Activated naive CD4-positive, alpha-beta T cell treated with anti-CD3 and anti-CD28 coated beads for 36 hours (primary cell): Measurements from ENCODE around the gene RPLP2. TPM values are rescaled to one million over a fixed set of nuclear protein-coding genes. Genes with fewer than 3 reads are reported as not detected.

Source experiments
- CTCF ChIA-PET: fragments of 350-600 bp; sonication (Branson Sonifier 250); formaldehyde crosslinking; loops from one replicate; lab custom pipeline; 2021; ENCODE audit warnings: antibody characterized with exemption; lab: Charles Lee
- DNase-seq: peaks from one replicate; pipeline ENCODE4 v3.0.0-alpha.2; 2020
- H3K27ac Mint-ChIP-seq: one replicate; pipeline ENCODE4 v1.8.0; 2021; ENCODE audit warnings: mild to moderate bottlenecking, mixed read lengths
- H3K27me3 Mint-ChIP-seq: one replicate; pipeline ENCODE4 v1.8.0; 2021; ENCODE audit warnings: low read depth, mixed read lengths
- H3K36me3 Mint-ChIP-seq: one replicate; pipeline ENCODE4 v1.8.0; 2021; ENCODE audit warnings: low read depth, mixed read lengths
- H3K4me1 Mint-ChIP-seq: one replicate; pipeline ENCODE4 v1.8.0; 2021; ENCODE audit warnings: low read depth, mixed read lengths
- H3K4me3 Mint-ChIP-seq: one replicate; pipeline ENCODE4 v1.8.0; 2021; ENCODE audit warnings: mild to moderate bottlenecking, moderate library complexity, mixed read lengths
- H3K9me3 Mint-ChIP-seq: one replicate; pipeline ENCODE4 v1.8.0; 2021; ENCODE audit warnings: mixed read lengths
- intact Hi-C: fragments of 100-400 bp; cut with micrococcal nuclease; formaldehyde crosslinking; loops from one replicate; pipeline ENCODE4 v1.15.1; 2023
- total RNA-seq, 2 experiments: library from RNA; stranded (reverse); gene quantifications; one replicate each; pipeline ENCODE4 v1.2.3, GENCODE V29; 2021

RPLP2 gene
- total RNA-seq, 2 experiments from 2014 or later = 3,807 to 3,940 TPM

DNA sequence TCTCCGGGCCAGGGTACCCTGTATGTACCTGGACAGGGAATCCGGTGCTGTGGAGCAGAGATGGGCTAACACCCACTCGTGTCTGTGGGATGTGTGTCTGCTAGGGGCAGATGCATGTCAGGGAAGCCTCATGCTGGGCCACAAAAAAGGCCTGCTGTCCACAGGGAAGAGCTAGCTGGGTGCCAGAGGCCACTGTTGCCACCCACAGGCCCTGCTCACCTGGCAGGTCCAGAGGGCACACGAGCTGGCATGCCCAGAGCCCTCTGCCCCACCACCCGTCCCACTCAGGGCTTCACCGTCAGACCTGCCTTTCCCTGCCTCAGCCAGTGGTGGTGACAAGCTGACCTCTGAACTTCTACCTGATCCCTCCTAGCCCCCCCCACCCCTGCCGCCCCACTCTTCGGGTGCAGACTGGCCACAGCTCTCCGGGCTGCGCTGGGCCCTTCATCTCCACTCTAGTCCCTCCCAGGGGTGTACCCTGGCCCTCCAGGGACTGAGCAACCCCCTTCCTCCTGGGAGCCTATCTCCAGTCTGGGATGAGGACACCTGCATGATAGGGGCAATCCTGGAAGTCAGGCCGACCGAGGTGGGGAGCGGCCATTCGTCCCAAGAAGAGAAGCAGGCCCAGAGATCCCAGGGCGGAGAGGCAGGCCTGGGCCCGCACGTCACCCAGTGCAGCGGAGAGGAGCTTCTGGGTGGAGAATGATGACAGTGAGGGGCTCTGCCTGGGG lies 13.0 kb upstream of the RPLP2 start:
- peak overlapping the region; percentile 86 for H3K4me3 Mint-ChIP-seq
- CTCF ChIA-PET = interaction anchor here (0.6 to 1.3 kb wide), 3 partner anchors 11 to 31 kb away, joined by 3 read pairs; partner anchors contain the start of gene GATD1
- intact Hi-C loops = loop anchor here (1.0 to 10.0 kb wide), 13 partner anchors 9 to 589 kb away; partner anchors contain the start of genes BET1L, CHID1, DEAF1 and GATD1
- DNase-seq = no peak
- peaks cover 6% of the 10 kb centered on the region for H3K36me3 Mint-ChIP-seq
- H3K4me1 Mint-ChIP-seq = peaks cover 12% of the 10 kb centered on the region
- no peaks in the 10 kb centered on the region for H3K27me3 Mint-ChIP-seq
- H3K9me3 Mint-ChIP-seq = no peaks in the 10 kb centered on the region
- peak overlapping the region; percentile 37 for H3K27ac Mint-ChIP-seq

DNA sequence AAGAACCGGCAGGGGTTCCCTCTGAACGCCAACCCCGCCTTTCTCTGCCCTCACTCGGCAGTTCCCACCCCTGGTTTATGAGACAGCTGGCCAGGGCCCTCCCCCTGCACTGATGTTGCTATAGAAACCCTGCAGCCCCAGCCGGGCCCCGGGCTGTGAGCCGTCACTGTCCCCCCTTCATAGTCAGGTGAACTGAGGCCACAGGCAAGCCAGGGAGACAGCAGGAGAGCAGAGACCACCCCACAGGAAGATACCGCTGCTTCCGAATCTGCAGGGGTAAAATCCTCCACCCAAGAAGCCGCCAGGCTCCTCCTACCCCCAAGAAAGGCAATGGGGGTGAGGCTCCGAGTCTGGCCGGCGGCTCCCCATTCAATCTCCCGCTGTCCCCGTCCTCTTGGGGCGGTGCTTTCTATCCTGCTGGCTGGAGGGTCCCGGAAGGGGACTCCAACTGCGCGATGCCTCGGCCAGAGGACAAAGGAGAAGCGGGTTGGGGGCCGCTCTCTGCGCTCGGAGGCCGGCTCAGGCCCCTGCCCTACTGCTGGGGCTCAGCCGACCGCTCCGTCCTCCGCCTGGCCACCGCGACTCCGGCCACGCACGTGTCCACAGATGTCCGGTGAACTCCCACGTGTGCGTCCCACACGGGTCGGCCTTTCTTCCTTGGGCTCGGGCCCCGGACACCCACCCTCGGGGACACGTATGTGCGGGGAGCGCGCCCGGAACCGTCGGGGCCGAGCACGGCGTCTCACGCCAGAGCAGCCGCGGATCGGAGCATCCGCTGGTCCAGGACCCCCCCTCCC lies 12.3 kb upstream of the RPLP2 start:
- CTCF ChIA-PET = interaction anchor here (0.6 to 1.3 kb wide), 2 partner anchors 10 to 32 kb away, joined by 3 read pairs; no protein-coding TSS in a partner anchor
- H3K36me3 Mint-ChIP-seq = peaks cover 3% of the 10 kb centered on the region
- peak; percentile 85 for DNase-seq
- H3K27ac Mint-ChIP-seq = peak overlapping the region; percentile 37
- H3K4me3 Mint-ChIP-seq = peak overlapping the region; percentile 86
- intact Hi-C loops = loop anchor here (1.0 to 10.0 kb wide), 11 partner anchors 8 to 590 kb away; partner anchors contain the start of genes BET1L, CHID1, DEAF1 and IFITM1
- H3K9me3 Mint-ChIP-seq = no peaks in the 10 kb centered on the region
- H3K4me1 Mint-ChIP-seq = peaks cover 12% of the 10 kb centered on the region
- H3K27me3 Mint-ChIP-seq = no peaks in the 10 kb centered on the region

DNA sequence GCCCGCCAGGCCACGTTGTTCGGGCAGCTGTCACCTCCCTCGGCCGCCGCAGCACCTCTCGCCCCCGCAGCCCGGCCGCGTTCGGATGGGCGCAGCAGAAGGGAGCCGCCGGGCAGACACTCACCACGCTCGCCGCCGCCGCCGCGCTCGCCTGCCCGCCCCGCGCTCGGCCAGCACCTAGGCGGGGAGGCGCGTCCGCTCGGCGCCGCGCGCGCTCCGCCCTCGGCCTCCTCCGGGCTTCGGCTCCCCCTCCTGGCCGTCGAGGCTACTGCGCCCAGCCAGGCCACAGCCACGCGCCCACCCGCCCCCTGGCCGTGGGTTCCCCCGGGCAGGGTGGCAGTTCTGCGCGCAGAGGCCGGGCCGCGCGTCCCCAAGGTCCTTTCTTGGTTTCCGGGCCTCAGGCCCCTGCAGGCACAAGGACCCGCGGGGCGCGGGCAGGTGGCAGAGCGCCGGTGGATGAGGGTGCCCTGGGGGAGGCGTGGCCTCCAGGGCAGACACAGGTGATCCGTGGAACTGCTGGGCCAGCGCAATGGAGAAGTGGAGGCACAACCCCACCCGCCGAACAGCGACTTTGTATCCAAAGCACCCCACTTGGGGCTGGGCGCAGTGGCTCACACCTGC lies 11.6 kb upstream of the RPLP2 start, which contains the start of gene SLC25A22:
Gene SLC25A22, minus strand, starts transcription at position 189 of the 621 bp plus-strand sequence. CDS start 3,275 bp downstream, outside the sequence.
- Mint-ChIP-seq H3K4me1 (peaks cover 15% of the 10 kb centered on the region), H3K4me3 (peak within 1 kb of the TSS; percentile 86), H3K9me3 (no peaks in the 10 kb centered on the region), H3K27me3 (no peaks in the 10 kb centered on the region), H3K27ac (peak within 1 kb of the TSS; percentile 37), H3K36me3 (peaks cover 3% of the 10 kb centered on the region)
- intact Hi-C loops = loop anchor here (1.0 to 10.0 kb wide), 5 partner anchors 70 to 591 kb away; partner anchors contain the start of genes BET1L, IFITM1, LMNTD2 and PHRF1
- DNase-seq = peak; percentile 82
- CTCF ChIA-PET = interaction anchor here (0.7 kb wide), 1 partner anchor 50 kb away, joined by 3 read pairs; no protein-coding TSS in a partner anchor

DNA sequence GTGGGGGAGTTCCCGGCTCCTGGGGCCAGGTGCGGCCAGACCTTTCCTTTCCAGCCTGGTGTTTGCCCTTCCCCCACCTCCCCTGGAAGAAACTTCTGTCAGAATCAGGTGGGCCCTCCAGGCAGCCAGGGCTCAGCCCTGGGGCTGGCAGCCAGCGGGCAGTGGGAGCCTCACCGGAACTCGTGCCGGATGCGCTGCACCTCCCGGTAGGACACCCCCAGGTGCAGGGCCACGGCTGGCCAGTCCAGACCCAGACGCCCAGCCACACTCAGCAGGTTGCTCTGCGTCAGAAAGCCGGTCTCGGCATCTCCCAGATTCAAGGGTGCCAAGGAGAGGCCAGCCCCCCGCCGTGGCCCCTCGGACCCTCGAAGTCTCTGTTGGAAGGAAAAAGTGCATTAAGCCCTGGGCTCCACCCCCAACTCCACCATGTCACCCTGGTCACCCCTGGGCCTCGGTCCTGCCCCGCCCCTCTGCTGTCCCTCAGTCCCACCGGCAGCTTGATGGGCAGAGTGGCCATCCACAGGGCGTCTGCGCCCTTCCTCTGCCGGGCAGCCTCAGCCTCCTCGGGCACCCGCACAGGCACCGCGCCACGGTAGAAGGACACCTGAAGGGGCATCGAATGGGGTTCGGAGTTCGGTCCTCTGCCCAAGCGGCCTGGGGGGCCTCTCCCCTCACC lies 10.0 kb upstream of the RPLP2 start:
- intact Hi-C loops = loop anchor here (5.0 to 10.0 kb wide), 4 partner anchors 222 to 592 kb away; partner anchors contain the start of genes BET1L, IFITM1, LMNTD2 and PHRF1
- Mint-ChIP-seq H3K36me3 (no peaks in the 10 kb centered on the region), H3K4me1 (peaks cover 18% of the 10 kb centered on the region), H3K9me3 (no peaks in the 10 kb centered on the region), H3K27ac (no peak overlapping the region), H3K27me3 (no peaks in the 10 kb centered on the region), H3K4me3 (no peak overlapping the region)
- CTCF ChIA-PET = no interaction called here
- no peak for DNase-seq

DNA sequence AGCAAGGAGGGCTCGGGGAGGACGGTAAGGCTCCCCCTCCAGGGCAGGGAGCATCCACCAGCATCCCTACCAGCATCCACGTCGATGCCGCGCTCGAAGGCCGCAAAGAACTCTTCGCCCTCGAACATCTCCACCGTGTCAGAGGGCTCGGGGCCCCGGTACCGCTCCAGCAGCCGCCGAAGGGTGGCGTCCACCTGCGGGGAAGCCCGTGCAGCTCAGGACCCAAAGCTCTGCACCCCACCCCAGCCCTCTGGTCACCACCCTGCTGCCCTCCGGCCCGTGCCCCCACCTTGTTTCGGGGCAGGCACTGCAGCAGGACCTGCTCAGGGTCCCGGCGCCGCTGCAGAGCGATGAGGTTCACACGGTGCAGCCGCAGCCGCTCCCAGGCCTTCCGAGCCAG lies 9.3 kb upstream of the RPLP2 start:
- H3K4me3 Mint-ChIP-seq = no peak overlapping the region
- H3K27ac Mint-ChIP-seq = no peak overlapping the region
- peaks cover 14% of the 10 kb centered on the region for H3K4me1 Mint-ChIP-seq
- no peaks in the 10 kb centered on the region for H3K9me3 Mint-ChIP-seq
- no peaks in the 10 kb centered on the region for H3K27me3 Mint-ChIP-seq
- CTCF ChIA-PET = no interaction called here
- DNase-seq = no peak
- intact Hi-C loops = no loop called here
- no peaks in the 10 kb centered on the region for H3K36me3 Mint-ChIP-seq

DNA sequence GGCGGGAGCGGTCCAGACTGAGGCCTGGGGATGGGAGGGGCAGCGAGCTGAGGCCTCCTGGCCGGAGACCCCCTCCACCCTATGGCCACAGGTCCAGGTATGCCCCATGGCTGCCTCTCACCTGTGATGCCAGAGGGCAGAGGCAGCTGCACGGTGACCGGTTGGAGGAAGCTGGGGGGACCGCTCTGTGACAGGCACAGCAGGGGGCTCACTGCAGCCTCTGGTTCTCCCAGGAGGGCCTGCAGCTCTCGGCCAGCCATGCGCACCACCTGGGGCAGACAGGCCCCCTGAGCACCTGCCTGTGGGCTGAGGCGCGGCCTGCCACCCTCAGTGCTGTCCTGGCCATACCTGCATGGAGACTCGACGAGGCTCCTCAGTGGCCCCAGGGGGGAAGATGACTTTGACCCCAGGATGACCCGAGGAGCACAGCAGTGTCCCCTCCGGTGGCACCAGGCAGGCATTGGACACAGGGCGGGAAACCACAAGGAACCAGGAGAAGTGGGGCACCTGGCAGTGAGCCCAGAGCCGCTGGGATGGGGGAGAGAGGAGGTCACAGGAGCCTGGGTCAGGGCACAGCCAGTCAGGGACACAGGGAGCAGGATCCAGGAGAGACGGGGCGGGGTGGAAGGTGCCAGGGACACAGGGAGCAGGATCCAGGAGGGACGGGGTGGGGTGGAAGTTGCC lies 8.5 kb upstream of the RPLP2 start:
- CTCF ChIA-PET = no interaction called here
- H3K36me3 Mint-ChIP-seq = no peaks in the 10 kb centered on the region
- no peak overlapping the region for H3K27ac Mint-ChIP-seq
- intact Hi-C loops = no loop called here
- H3K9me3 Mint-ChIP-seq = no peaks in the 10 kb centered on the region
- no peak overlapping the region for H3K4me3 Mint-ChIP-seq
- peaks cover 11% of the 10 kb centered on the region for H3K4me1 Mint-ChIP-seq
- no peaks in the 10 kb centered on the region for H3K27me3 Mint-ChIP-seq
- no peak for DNase-seq

DNA sequence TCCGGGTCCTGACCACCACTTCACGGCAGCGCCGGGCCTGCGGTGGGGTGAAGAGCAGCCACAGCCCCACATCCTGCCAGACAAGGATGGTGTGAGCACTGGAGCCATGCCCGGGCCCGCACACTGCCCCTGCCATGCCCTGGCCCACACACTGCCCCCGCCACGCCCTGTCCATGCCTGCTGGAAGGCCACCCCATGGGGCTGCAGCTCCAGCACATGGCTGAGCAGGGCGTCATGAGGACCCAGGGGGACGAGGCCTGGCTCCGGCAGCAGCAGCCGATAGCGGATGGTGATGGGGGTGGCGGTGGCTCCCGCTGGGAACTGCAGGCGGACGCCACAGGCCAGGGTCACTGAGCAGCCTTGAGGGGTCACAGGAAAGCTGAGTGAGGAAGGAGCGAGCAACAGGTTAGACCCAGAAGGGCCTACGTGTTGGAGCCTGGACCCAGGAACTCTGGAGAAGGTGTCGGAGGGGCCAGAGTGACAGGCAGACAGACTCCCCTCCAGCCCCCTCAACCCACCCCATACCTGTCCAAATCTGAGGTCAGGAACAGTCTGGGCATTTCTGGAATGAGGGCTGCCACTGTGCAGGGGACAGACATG lies 7.6 kb upstream of the RPLP2 start:
- H3K4me1 Mint-ChIP-seq = peaks cover 9% of the 10 kb centered on the region
- no peak overlapping the region for H3K4me3 Mint-ChIP-seq
- no peaks in the 10 kb centered on the region for H3K36me3 Mint-ChIP-seq
- DNase-seq = no peak
- H3K9me3 Mint-ChIP-seq = no peaks in the 10 kb centered on the region
- intact Hi-C loops = no loop called here
- H3K27ac Mint-ChIP-seq = no peak overlapping the region
- CTCF ChIA-PET = no interaction called here
- no peaks in the 10 kb centered on the region for H3K27me3 Mint-ChIP-seq

DNA sequence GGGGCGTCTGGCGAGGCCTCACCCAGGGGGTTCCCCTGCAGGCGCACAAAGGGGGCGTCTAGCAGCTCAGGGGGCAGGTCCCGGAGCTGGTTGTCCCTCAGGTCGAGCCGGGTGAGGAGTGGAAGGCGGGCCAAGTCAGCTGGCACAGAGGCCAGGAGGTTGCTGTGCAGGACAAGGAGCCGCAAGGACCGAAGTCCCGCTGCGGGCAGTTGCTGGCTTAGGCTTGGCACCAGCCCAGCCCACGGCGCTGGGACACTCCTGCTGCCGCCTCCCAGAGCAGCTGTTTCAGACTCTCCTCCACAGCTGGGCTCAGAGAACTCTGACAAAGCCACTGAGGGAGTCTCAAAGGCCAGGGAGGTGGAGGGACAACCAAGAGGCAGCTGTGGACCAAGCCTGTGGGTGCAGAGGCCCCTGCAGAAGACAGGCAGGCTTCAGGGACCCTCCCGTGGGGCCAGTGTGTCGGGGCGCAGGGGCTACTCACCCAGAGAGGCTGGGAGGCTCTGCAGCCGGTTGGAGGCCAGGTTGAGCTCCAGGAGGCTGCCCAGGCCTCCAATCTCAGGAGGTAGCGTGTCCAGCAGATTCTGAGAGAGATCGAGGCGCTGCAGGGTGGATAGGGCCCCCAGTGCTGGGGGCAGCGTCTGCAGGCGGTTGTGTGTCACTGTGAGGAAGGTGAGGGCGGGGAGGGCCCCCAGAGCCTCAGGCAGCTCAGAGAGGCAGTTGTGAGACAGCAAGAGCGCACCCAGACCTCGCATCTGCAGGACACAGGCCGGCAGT lies 6.9 kb upstream of the RPLP2 start:
- CTCF ChIA-PET = no interaction called here
- intact Hi-C loops = no loop called here
- Mint-ChIP-seq H3K27me3 (no peaks in the 10 kb centered on the region), H3K9me3 (no peaks in the 10 kb centered on the region), H3K4me3 (peak overlapping the region; percentile 36), H3K27ac (no peak overlapping the region), H3K36me3 (no peaks in the 10 kb centered on the region), H3K4me1 (peaks cover 12% of the 10 kb centered on the region)
- no peak for DNase-seq

DNA sequence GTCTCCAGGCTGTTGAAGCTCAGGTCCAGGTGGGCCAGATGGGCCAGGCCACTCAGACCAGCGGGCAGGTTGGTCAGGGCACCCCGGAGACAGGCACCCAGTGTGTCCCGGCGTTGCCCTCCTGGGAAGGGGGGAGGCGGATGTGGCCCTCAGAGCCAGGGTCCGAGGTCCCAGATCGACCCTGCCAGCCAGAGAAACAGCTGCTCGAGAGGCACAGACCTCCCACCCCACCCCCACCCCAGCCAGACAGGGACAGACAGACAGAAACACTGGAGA lies 6.4 kb upstream of the RPLP2 start:
- Mint-ChIP-seq H3K4me3 (peak overlapping the region; percentile 82), H3K36me3 (peaks cover 1% of the 10 kb centered on the region), H3K4me1 (peaks cover 15% of the 10 kb centered on the region), H3K27me3 (no peaks in the 10 kb centered on the region), H3K9me3 (no peaks in the 10 kb centered on the region), H3K27ac (no peak overlapping the region)
- DNase-seq = no peak
- CTCF ChIA-PET = no interaction called here
- intact Hi-C loops = no loop called here

DNA sequence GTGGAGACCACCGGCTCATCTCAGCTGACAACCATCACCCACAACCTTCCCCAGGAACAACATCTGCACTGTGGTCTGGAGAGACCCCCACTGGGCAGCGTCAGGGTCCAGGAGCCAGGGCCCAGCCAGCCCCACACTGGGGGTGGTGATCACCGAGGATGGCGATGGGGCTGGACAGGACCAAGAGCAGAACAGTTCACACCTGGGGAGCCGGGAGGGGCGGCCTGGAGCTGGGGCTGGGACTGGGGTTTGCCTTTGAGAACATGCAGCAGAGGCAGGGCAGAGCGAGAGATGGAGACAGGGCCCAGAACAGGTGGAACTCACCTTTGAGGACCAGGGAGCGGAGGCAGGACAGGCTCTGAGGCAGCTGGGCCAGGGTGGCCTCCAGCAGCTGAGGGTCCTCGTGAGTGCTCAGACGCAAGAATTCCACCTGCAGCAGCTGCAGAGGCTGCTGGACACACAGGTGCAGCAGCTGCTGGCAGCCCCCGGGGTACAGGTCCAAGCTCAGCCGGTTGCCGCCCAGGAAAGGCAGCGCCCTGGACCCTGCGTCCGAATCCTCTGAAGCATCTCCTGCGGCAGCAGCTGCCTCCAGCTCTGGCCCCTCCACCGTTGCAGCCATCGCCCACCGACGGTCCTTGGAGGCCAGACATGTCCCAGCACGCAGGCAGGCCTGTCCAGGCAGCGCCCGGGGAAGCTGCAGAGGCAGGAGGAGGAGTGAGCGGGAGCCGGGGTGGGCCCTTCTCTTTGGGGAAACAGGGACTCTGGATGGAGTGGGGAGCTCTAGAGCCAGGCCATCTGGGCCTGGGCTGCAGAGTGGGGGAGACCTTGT lies 5.8 kb upstream of the RPLP2 start:
- CTCF ChIA-PET = no interaction called here
- H3K36me3 Mint-ChIP-seq = peaks cover 1% of the 10 kb centered on the region
- intact Hi-C loops = no loop called here
- H3K27me3 Mint-ChIP-seq = no peaks in the 10 kb centered on the region
- H3K27ac Mint-ChIP-seq = peak overlapping the region; percentile 56
- peak overlapping the region; percentile 82 for H3K4me3 Mint-ChIP-seq
- no peaks in the 10 kb centered on the region for H3K9me3 Mint-ChIP-seq
- peaks cover 21% of the 10 kb centered on the region for H3K4me1 Mint-ChIP-seq
- no peak for DNase-seq
